IPS DF 19.7 (cell line): ENCODE results near the gene UPF1.
"Not testable (repeated sequence)": the region's sequence is repeated elsewhere in the genome, so short reads cannot be mapped to it uniquely, and the experiment has no call there.

Source experiments
- DNase-seq: peaks from one replicate; pipeline ENCODE4 v3.0.0-alpha.2; 2013; ENCODE audit warnings: low read depth, low spot score

Gene UPF1

GRCh38 chr19:18913466-18913865 lies 81.7 kb downstream of the UPF1 start:
- DNase-seq: no peak

GRCh38 chr19:18915639-18916038 lies 83.9 kb downstream of the UPF1 start:
- DNase-seq: no peak

DNA sequence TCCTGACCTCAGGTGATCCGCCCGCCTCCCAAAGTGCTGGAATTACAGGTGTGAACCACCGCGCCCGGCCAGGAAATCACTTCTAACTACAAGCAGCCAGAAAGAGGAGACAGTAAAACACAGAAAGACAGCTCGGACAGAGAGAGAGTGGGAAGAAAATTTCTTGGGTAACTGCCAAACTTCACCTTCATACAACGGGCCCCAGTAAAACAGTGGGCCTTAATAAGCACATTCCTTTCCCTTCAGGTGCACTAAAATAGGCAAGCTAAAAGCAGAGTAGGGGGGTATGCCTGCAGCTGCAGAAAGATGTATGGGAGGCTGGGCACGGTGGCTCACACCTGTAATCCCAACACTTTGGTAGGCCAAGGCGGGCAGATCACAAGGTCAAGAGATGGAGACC lies 85.8 kb downstream of the UPF1 start:
- DNase-seq: not testable (repeated sequence)
